HepG2 (cell line): Measurements from ENCODE around the gene PLEKHG7. TPM values are rescaled to one million over a fixed set of nuclear protein-coding genes. Genes with fewer than 3 reads are reported as not detected.
"Not testable (repeated sequence)": the region's sequence is repeated elsewhere in the genome, so short reads cannot be mapped to it uniquely, and the experiment has no call there.

Source experiments
- ATAC-seq: fragments of 200-7000 bp; cut with Tn5 transposase; 3 replicates; pipeline ENCODE4 v1.9.1; 2020; ENCODE audit warnings: mild to moderate bottlenecking, moderate library complexity
- BruUV-seq: library from RNA; stranded (reverse); fragments of 400-500 nt; replicated peaks from 2 replicates; lab custom pipeline; 2021; lab: Mats Ljungman, UMichigan
- CTCF ChIA-PET: fragments of 300-600 bp; formaldehyde crosslinking; extraction: SDS; loops from one replicate; lab custom pipeline; 2021; ENCODE audit warnings: low total read pairs, inconsistent platforms, low intra/inter-chr PET ratio; lab: Yijun Ruan, JAX
- POLR2A ChIA-PET: fragments of 350-600 bp; sonication (Branson Sonifier 250); formaldehyde crosslinking; loops from one replicate; lab custom pipeline; 2020; ENCODE audit warnings: antibody characterized with exemption, inconsistent platforms; lab: Yijun Ruan, JAX
- DNase-seq: peaks from one replicate; pipeline ENCODE4 v3.0.0-alpha.2; 2015; ENCODE audit warnings: low spot score
- FAIRE-seq: peaks from 3 replicates; lab custom pipeline; 2011; peaks lifted over from hg19 to GRCh38; lab: Jason Lieb, UNC
- H2AFZ ChIP-seq: one replicate; pipeline ENCODE4 v1.6.1; 2011; ENCODE audit warnings: low read length, inconsistent platforms
- H3K27ac ChIP-seq: fragments of 300-600 bp; 3 replicates; pipeline ENCODE4 v1.8.0; 2011; ENCODE audit warnings: mixed run types, mild to moderate bottlenecking, mixed read lengths, low read length, inconsistent platforms; ENCODE audit not compliant: insufficient read depth; ENCODE audit errors: extremely low read length
- H3K27me3 ChIP-seq, 2 experiments: fragments of 200-600 bp in 1 of 2; 2 replicates in 1 of 2; 3 replicates in 1 of 2; pipeline versions ENCODE4 v1.6.0 to v1.8.0; 2011; ENCODE audit warnings: low read length in 2 of 2, mild to moderate bottlenecking in 2 of 2, moderate library complexity in 2 of 2, inconsistent platforms in 1 of 2; ENCODE audit not compliant: insufficient read depth in 2 of 2, control insufficient read depth in 1 of 2
- H3K36me3 ChIP-seq, 2 experiments: fragments of 200-600 bp in 1 of 2; replicated peaks in 1 of 2; 2 replicates in 1 of 2; 3 replicates in 1 of 2; pipeline versions ENCODE4 v1.5.1 to v1.8.0; 2011; ENCODE audit warnings: low read length in 2 of 2, inconsistent platforms in 1 of 2; ENCODE audit not compliant: insufficient read depth in 2 of 2, control insufficient read depth in 1 of 2
- H3K4me1 ChIP-seq: 2 replicates; pipeline ENCODE4 v1.5.1; 2012; ENCODE audit warnings: low read length, inconsistent platforms; ENCODE audit not compliant: insufficient read depth
- H3K4me2 ChIP-seq: 2 replicates; pipeline ENCODE4 v1.6.0; 2011; ENCODE audit warnings: low read depth, low read length, inconsistent platforms
- H3K4me3 ChIP-seq, 3 experiments: fragments of 200-600 bp in 1 of 3; sonication (generic), shearing (Covaris generic) in 1 of 3; replicated peaks in 1 of 3; 2 replicates each; pipeline ENCODE4 v1.5.1; 2011 to 2016; ENCODE audit warnings: low read length in 3 of 3, inconsistent platforms in 2 of 3, low read depth in 2 of 3, mild to moderate bottlenecking in 2 of 3, control low read depth in 1 of 3, mixed read lengths in 1 of 3; ENCODE audit not compliant: insufficient read depth in 1 of 3
- H3K79me2 ChIP-seq: one replicate; pipeline ENCODE4 v1.6.1; 2011; ENCODE audit warnings: low read length, inconsistent platforms; ENCODE audit not compliant: insufficient read depth
- H3K9ac ChIP-seq: 2 replicates; pipeline ENCODE4 v1.6.0; 2011; ENCODE audit warnings: mild to moderate bottlenecking, low read depth, low read length, inconsistent platforms; ENCODE audit not compliant: insufficient read depth
- H3K9me3 ChIP-seq: 2 replicates; pipeline ENCODE4 v1.5.1; 2012; ENCODE audit warnings: mild to moderate bottlenecking, low read length
- H4K20me1 ChIP-seq: 2 replicates; pipeline ENCODE4 v1.6.0; 2011; ENCODE audit warnings: inconsistent platforms, mild to moderate bottlenecking, low read length, moderate library complexity; ENCODE audit not compliant: insufficient read depth
- GTF2F1 ChIP-seq: fragments of 150-350 bp; IDR thresholded peaks from 2 replicates; pipeline ENCODE4 v1.6.1; 2014; ENCODE audit warnings: low read length
- KAT2B ChIP-seq: fragments of 150-350 bp; IDR thresholded peaks from 2 replicates; pipeline ENCODE4 v1.6.1; 2014; ENCODE audit warnings: low read depth, low read length, borderline replicate concordance
- KDM5B ChIP-seq: sonication (generic); formaldehyde crosslinking; IDR thresholded peaks from 2 replicates; pipeline ENCODE4 v1.4.0; 2020; ENCODE audit warnings: missing genetic modification reagents, mild to moderate bottlenecking, borderline replicate concordance
- ZFP1 ChIP-seq: IDR thresholded peaks from 2 replicates; pipeline ENCODE4 v1.6.1; 2016
- ZNF121 ChIP-seq: sonication (generic); formaldehyde crosslinking; IDR thresholded peaks from 2 replicates; pipeline ENCODE4 v1.5.0; 2020; ENCODE audit warnings: mild to moderate bottlenecking, missing genetic modification reagents
- ZNF230 ChIP-seq: sonication (generic); formaldehyde crosslinking; IDR thresholded peaks from 2 replicates; pipeline ENCODE4 v1.4.0; 2020; ENCODE audit warnings: mild to moderate bottlenecking, missing genetic modification reagents
- ZNF709 ChIP-seq: sonication (generic); formaldehyde crosslinking; IDR thresholded peaks from 2 replicates; pipeline ENCODE4 v1.5.0; 2020; ENCODE audit warnings: mild to moderate bottlenecking, missing genetic modification reagents
- ZSCAN21 ChIP-seq: sonication (generic); formaldehyde crosslinking; IDR thresholded peaks from 2 replicates; pipeline ENCODE4 v1.8.0; 2022; ENCODE audit warnings: mild to moderate bottlenecking, missing genetic modification reagents, moderate library complexity, borderline replicate concordance
- WGBS: methylation state at CpG from one replicate; pipeline ENCODE4 v1.1.6; 2017; ENCODE audit warnings: low lambda C conversion rate; 5-methylcytosine and 5-hydroxymethylcytosine counted together
- in situ Hi-C: cut with HindIII; loops from 2 replicates; pipeline ENCODE4 v1.10.0; 2017; ENCODE audit warnings: low pct_unique_long_range_greater_than_20kb; ENCODE audit not compliant: extremely low pct_ligation_motif_present
- intact Hi-C: fragments of 100-400 bp; cut with micrococcal nuclease; formaldehyde crosslinking; loops from one replicate; pipeline ENCODE4 v1.10.0; 2022; ENCODE audit not compliant: unreplicated experiment
- polyA plus RNA-seq, 8 experiments: library from polyadenylated mRNA; depleted of rRNA in 3 of 8; stranded (reverse) in 7 of 8; unstranded in 1 of 8; fragments of >200 nt; fragmentation: Illumina TruSeq in 4 of 8; extraction: Trizol in 4 of 8; gene quantifications; 2 replicates each; pipeline versions ENCODE4 v1.2.1 to v1.2.3, GENCODE V29; 2011 to 2016; ENCODE audit warnings: low read depth in 4 of 8, missing spikeins in 1 of 8, mixed read lengths in 1 of 8; ENCODE audit not compliant: insufficient read depth in 1 of 8
- total RNA-seq, 5 experiments: library from RNA; depleted of rRNA; stranded (reverse); fragments of >200 nt; fragmentation: Illumina TruSeq; extraction: Trizol; gene quantifications; 2 replicates each; pipeline ENCODE4 v1.2.3, GENCODE V29; 2016; ENCODE audit warnings: low read depth in 1 of 5
- TF ChIP-seq, protein P1 (sequence below): sonication (generic); formaldehyde crosslinking; IDR thresholded peaks from 2 replicates; pipeline ENCODE4 v1.4.0; 2020; ENCODE audit warnings: missing genetic modification reagents, borderline replicate concordance
- TF ChIP-seq, protein P2 (sequence below): sonication (generic); formaldehyde crosslinking; IDR thresholded peaks from 2 replicates; pipeline ENCODE4 v1.4.0; 2020; ENCODE audit warnings: missing genetic modification reagents
- TF ChIP-seq, protein P3 (sequence below): sonication (generic); formaldehyde crosslinking; IDR thresholded peaks from 2 replicates; pipeline ENCODE4 v1.5.1; 2020; ENCODE audit warnings: missing genetic modification reagents, mild to moderate bottlenecking, borderline replicate concordance

Gene PLEKHG7
- total and polyA plus RNA-seq, 2 of the 13 experiments (the other 11 are each of a cell fraction or from before 2014, with no cell fraction given) = not detected

DNA sequence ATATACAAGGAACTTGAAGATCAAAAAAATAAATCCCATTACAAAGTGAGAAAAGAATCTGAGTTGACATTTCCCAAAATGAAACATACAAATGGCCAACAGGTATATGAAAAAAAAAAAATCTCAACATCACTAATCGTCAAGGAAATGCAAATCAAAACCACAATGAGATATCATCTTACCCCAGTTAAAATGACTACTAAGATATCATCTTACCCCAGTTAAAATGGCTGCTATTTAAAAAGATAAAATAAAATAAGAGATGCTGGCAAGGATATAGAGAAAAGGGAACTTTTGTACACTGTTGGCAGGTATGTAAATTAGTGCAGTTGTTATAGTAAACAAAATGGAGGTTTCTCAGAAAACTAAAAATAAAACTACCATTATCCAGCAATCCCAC is 44.4 kb downstream of the PLEKHG7 start:
- Histone ChIP-seq H3K9me3 (no peaks in the 10 kb centered on the region), H3K36me3 (no peaks in the 10 kb centered on the region), H3K27me3 (peaks cover 0 to 5% of the 10 kb centered on the region in 2 experiments; a peak in 1 of 5 replicates), H3K27ac (no peak overlapping the region), H3K9ac (no peak overlapping the region), H3K4me2 (no peak overlapping the region), H4K20me1 (no peaks in the 10 kb centered on the region), H2AFZ (no peak overlapping the region), H3K4me3 (no peak overlapping the region), H3K4me1 (no peaks in the 10 kb centered on the region), H3K79me2 (no peaks in the 10 kb centered on the region)
- in situ Hi-C loops (no loop called here), intact Hi-C loops (no loop called here)
- FAIRE-seq = no peak
- no TSS peak for BruUV-seq
- POLR2A ChIA-PET = no interaction called here
- TF ChIP-seq KDM5B (CRISPR knock-in tag) = no peak
- no peak for TF ChIP-seq KAT2B
- TF ChIP-seq, protein P1, sequence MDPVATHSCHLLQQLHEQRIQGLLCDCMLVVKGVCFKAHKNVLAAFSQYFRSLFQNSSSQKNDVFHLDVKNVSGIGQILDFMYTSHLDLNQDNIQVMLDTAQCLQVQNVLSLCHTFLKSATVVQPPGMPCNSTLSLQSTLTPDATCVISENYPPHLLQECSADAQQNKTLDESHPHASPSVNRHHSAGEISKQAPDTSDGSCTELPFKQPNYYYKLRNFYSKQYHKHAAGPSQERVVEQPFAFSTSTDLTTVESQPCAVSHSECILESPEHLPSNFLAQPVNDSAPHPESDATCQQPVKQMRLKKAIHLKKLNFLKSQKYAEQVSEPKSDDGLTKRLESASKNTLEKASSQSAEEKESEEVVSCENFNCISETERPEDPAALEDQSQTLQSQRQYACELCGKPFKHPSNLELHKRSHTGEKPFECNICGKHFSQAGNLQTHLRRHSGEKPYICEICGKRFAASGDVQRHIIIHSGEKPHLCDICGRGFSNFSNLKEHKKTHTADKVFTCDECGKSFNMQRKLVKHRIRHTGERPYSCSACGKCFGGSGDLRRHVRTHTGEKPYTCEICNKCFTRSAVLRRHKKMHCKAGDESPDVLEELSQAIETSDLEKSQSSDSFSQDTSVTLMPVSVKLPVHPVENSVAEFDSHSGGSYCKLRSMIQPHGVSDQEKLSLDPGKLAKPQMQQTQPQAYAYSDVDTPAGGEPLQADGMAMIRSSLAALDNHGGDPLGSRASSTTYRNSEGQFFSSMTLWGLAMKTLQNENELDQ = no peak
- no peak for TF ChIP-seq GTF2F1
- TF ChIP-seq ZNF230 (CRISPR knock-in tag) = no peak
- TF ChIP-seq ZNF121 (CRISPR knock-in tag) = no peak
- no peak for TF ChIP-seq ZNF709 (CRISPR knock-in tag)
- no peak for TF ChIP-seq ZSCAN21
- TF ChIP-seq ZFP1 (CRISPR knock-in tag) = no peak
- TF ChIP-seq, protein P2, sequence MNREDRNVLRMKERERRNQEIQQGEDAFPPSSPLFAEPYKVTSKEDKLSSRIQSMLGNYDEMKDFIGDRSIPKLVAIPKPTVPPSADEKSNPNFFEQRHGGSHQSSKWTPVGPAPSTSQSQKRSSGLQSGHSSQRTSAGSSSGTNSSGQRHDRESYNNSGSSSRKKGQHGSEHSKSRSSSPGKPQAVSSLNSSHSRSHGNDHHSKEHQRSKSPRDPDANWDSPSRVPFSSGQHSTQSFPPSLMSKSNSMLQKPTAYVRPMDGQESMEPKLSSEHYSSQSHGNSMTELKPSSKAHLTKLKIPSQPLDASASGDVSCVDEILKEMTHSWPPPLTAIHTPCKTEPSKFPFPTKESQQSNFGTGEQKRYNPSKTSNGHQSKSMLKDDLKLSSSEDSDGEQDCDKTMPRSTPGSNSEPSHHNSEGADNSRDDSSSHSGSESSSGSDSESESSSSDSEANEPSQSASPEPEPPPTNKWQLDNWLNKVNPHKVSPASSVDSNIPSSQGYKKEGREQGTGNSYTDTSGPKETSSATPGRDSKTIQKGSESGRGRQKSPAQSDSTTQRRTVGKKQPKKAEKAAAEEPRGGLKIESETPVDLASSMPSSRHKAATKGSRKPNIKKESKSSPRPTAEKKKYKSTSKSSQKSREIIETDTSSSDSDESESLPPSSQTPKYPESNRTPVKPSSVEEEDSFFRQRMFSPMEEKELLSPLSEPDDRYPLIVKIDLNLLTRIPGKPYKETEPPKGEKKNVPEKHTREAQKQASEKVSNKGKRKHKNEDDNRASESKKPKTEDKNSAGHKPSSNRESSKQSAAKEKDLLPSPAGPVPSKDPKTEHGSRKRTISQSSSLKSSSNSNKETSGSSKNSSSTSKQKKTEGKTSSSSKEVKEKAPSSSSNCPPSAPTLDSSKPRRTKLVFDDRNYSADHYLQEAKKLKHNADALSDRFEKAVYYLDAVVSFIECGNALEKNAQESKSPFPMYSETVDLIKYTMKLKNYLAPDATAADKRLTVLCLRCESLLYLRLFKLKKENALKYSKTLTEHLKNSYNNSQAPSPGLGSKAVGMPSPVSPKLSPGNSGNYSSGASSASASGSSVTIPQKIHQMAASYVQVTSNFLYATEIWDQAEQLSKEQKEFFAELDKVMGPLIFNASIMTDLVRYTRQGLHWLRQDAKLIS (CRISPR knock-in tag) = no peak
- TF ChIP-seq, protein P3, sequence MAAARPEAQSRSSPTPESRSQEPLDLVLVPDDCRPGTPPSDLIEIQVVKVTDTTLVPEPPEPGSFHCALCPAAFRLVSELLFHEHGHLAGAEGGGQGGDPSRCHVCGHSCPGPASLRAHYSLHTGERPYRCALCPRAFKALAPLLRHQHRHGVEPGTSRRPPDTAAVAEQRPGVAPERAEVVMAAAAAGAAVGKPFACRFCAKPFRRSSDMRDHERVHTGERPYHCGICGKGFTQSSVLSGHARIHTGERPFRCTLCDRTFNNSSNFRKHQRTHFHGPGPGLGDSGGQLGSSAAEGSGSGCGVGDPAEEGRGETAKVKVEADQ = no peak
- CTCF ChIA-PET = no interaction called here
- ATAC-seq = no peak
- WGBS = 0% methylated on average over 1 of the region's 1 CpG
- no peak for DNase-seq

DNA sequence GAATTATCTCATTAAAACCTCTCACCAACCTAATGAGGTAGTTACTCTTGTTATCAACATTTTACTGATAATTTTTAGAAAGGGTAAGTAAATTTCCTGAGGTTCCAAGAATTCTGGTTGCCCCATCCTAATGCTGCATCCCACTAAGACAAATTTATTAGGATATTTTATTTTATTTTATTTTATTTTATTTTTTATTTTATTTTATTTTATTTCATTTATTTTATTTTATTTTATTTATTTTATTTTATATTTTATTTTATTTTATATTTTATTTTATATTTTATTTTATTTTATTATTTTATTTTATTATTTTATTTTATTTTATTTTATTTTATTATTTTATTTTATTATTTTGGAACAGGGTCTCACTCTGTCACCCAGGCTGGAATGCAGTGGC is 46.9 kb downstream of the PLEKHG7 start:
- DNase-seq, H3K27me3 ChIP-seq, ATAC-seq, FAIRE-seq, CTCF ChIA-PET, H3K36me3 ChIP-seq, in situ Hi-C loops, H3K4me2 ChIP-seq, H3K4me1 ChIP-seq, H4K20me1 ChIP-seq, intact Hi-C loops, H2AFZ ChIP-seq, POLR2A ChIA-PET, BruUV-seq, H3K9me3 ChIP-seq, H3K4me3 ChIP-seq, H3K27ac ChIP-seq, H3K9ac ChIP-seq, H3K79me2 ChIP-seq: not testable (repeated sequence)
